H7 (cell line): ENCODE data around the gene CDC16. TPM values are rescaled to one million over a fixed set of nuclear protein-coding genes. Genes with fewer than 3 reads are reported as not detected.

Experiments used
- DNase-seq: peaks from one replicate; pipeline ENCODE4 v3.0.0; 2012
- H3K27me3 ChIP-seq: 2 replicates; pipeline ENCODE4 v1.6.0; 2011; ENCODE audit warnings: mild to moderate bottlenecking, low read length; ENCODE audit not compliant: control insufficient read depth, insufficient read depth
- H3K36me3 ChIP-seq: replicated peaks from 2 replicates; pipeline ENCODE4 v1.5.1; 2011; ENCODE audit warnings: low read length; ENCODE audit not compliant: control insufficient read depth, insufficient read depth
- H3K4me3 ChIP-seq: 2 replicates; pipeline ENCODE4 v1.5.1; 2011; ENCODE audit warnings: low read depth, mild to moderate bottlenecking, control low read depth, low read length, moderate library complexity; ENCODE audit not compliant: insufficient read depth
- total RNA-seq: library from RNA; depleted of rRNA; stranded (reverse); fragments of >200 nt; shearing (Covaris generic); gene quantifications from 2 replicates; pipeline ENCODE4 v1.2.3, GENCODE V29; 2014

The CDC16 gene
- total RNA-seq, 1 experiment from 2014 or later: 25.0 TPM

- H3K36me3 ChIP-seq: peaks cover 15% of the 10 kb centered on the region
- DNase-seq: no peak
- H3K4me3 ChIP-seq: no peak overlapping the region
These were observed 50.6 kb downstream of the CDC16 start for GRCh38 chr13:114285166-114285808.

GRCh38 chr13:114286808-114287207 lies 52.1 kb downstream of the CDC16 start:
- Histone ChIP-seq H3K36me3 (peaks cover 15% of the 10 kb centered on the region), H3K4me3 (no peak overlapping the region), H3K27me3 (no peaks in the 10 kb centered on the region)
- DNase-seq: no peak

More at GRCh38 chr13:114285166-114285808, 50.6 kb downstream of the CDC16 start:
- no peaks in the 10 kb centered on the region for H3K27me3 ChIP-seq

- H3K4me3 ChIP-seq: no peak overlapping the region
- H3K36me3 ChIP-seq: peaks cover 21% of the 10 kb centered on the region
- DNase-seq: no peak
- no peaks in the 10 kb centered on the region for H3K27me3 ChIP-seq
These were observed 53.5 kb downstream of the CDC16 start for GRCh38 chr13:114288157-114288591.

GRCh38 chr13:114296448-114296847 lies 61.8 kb downstream of the CDC16 start:
- H3K36me3 ChIP-seq: peaks cover 16% of the 10 kb centered on the region
- no peak for DNase-seq
- H3K4me3 ChIP-seq: no peak overlapping the region
- no peaks in the 10 kb centered on the region for H3K27me3 ChIP-seq

GRCh38 chr13:114296902-114297301 lies 62.2 kb downstream of the CDC16 start:
- Histone ChIP-seq H3K4me3 (no peak overlapping the region), H3K36me3 (peaks cover 17% of the 10 kb centered on the region), H3K27me3 (no peaks in the 10 kb centered on the region)
- DNase-seq: no peak

- DNase-seq: no peak
- H3K4me3 ChIP-seq: no peak overlapping the region
- peaks cover 19% of the 10 kb centered on the region for H3K36me3 ChIP-seq
- no peaks in the 10 kb centered on the region for H3K27me3 ChIP-seq
These were observed 64.2 kb downstream of the CDC16 start for GRCh38 chr13:114298866-114299265.

- H3K36me3 ChIP-seq: peaks cover 21% of the 10 kb centered on the region
- H3K27me3 ChIP-seq: no peaks in the 10 kb centered on the region
- no peak for DNase-seq
- H3K4me3 ChIP-seq: no peak overlapping the region
These were observed 65.1 kb downstream of the CDC16 start for GRCh38 chr13:114299604-114300305.

GRCh38 chr13:114303700-114304327 lies 69.1 kb downstream of the CDC16 start:
- H3K36me3 ChIP-seq: peaks cover 23% of the 10 kb centered on the region
- H3K4me3 ChIP-seq: no peak overlapping the region
- H3K27me3 ChIP-seq: no peaks in the 10 kb centered on the region
- DNase-seq: no peak

GRCh38 chr13:114304346-114305034 lies 69.8 kb downstream of the CDC16 start:
- no peak for DNase-seq
- H3K27me3 ChIP-seq: no peaks in the 10 kb centered on the region
- no peak overlapping the region for H3K4me3 ChIP-seq
- peaks cover 17% of the 10 kb centered on the region for H3K36me3 ChIP-seq

- Histone ChIP-seq H3K4me3 (no peak overlapping the region), H3K27me3 (no peaks in the 10 kb centered on the region)
- no peak for DNase-seq
These were observed 74.4 kb downstream of the CDC16 start for GRCh38 chr13:114309086-114309485.

GRCh38 chr13:114309806-114310410 lies 75.2 kb downstream of the CDC16 start:
- H3K4me3 ChIP-seq: no peak overlapping the region
- H3K27me3 ChIP-seq: no peaks in the 10 kb centered on the region
- peaks cover 5% of the 10 kb centered on the region for H3K36me3 ChIP-seq
- no peak for DNase-seq

More at GRCh38 chr13:114309086-114309485, 74.4 kb downstream of the CDC16 start:
- H3K36me3 ChIP-seq: peaks cover 7% of the 10 kb centered on the region

GRCh38 chr13:114310956-114311355 lies 76.3 kb downstream of the CDC16 start:
- no peaks in the 10 kb centered on the region for H3K27me3 ChIP-seq
- DNase-seq: no peak
- peaks cover 5% of the 10 kb centered on the region for H3K36me3 ChIP-seq
- no peak overlapping the region for H3K4me3 ChIP-seq

- DNase-seq: no peak
- Histone ChIP-seq H3K27me3 (no peaks in the 10 kb centered on the region), H3K36me3 (peaks cover 5% of the 10 kb centered on the region), H3K4me3 (no peak overlapping the region)
These were observed 76.7 kb downstream of the CDC16 start for GRCh38 chr13:114311387-114311786.

- H3K4me3 ChIP-seq: no peak overlapping the region
- DNase-seq: no peak
- H3K27me3 ChIP-seq: no peaks in the 10 kb centered on the region
- peaks cover under 1% of the 10 kb centered on the region; the same call in 1 of the 2 replicates for H3K36me3 ChIP-seq
These were observed 77.2 kb downstream of the CDC16 start for GRCh38 chr13:114311908-114312307.
